DND-41 (cell line): ENCODE measurements around the gene COL9A3.

Experiments
- ATAC-seq: fragments of 200-7000 bp; cut with Tn5 transposase; 3 replicates; pipeline ENCODE4 v1.9.1; 2021; ENCODE audit warnings: low read depth; ENCODE audit not compliant: insufficient read depth
- DNase-seq: peaks from one replicate; pipeline ENCODE4 v3.0.0-alpha.2; 2020
- H2AFZ ChIP-seq: 2 replicates; pipeline ENCODE4 v1.6.0; 2012; ENCODE audit warnings: low read depth, low read length
- H3K27ac ChIP-seq: 2 replicates; pipeline ENCODE4 v1.5.1; 2012; ENCODE audit warnings: low read length, inconsistent platforms
- H3K27me3 ChIP-seq: fragments of 200-600 bp; sonication (generic); 2 replicates; pipeline ENCODE4 v1.6.0; 2012; ENCODE audit warnings: low read length, mild to moderate bottlenecking, inconsistent platforms; ENCODE audit not compliant: insufficient read depth, poor library complexity
- H3K36me3 ChIP-seq: 2 replicates; pipeline ENCODE4 v1.5.1; 2012; ENCODE audit warnings: low read length, inconsistent platforms; ENCODE audit not compliant: insufficient read depth
- H3K4me1 ChIP-seq: 2 replicates; pipeline ENCODE4 v1.5.1; 2012; ENCODE audit warnings: mild to moderate bottlenecking, low read length; ENCODE audit not compliant: insufficient read depth
- H3K4me2 ChIP-seq: 2 replicates; pipeline ENCODE4 v1.6.0; 2012; ENCODE audit warnings: mild to moderate bottlenecking, moderate library complexity, low read length, inconsistent platforms; ENCODE audit not compliant: insufficient read depth
- H3K4me3 ChIP-seq, 2 experiments: fragments of 200-600 bp in 1 of 2; shearing (Covaris generic) in 1 of 2; 2 replicates each; pipeline ENCODE4 v1.5.1; 2012 to 2016; ENCODE audit warnings: inconsistent platforms in 2 of 2, low read length in 2 of 2, mild to moderate bottlenecking in 2 of 2, low read depth in 1 of 2, moderate library complexity in 1 of 2
- H3K79me2 ChIP-seq: 2 replicates; pipeline ENCODE4 v1.6.0; 2012; ENCODE audit warnings: low read length, inconsistent platforms; ENCODE audit not compliant: insufficient read depth
- H3K9ac ChIP-seq: 2 replicates; pipeline ENCODE4 v1.6.0; 2012; ENCODE audit warnings: low read depth, mild to moderate bottlenecking, inconsistent platforms, low read length, moderate library complexity
- H3K9me3 ChIP-seq: 2 replicates; pipeline ENCODE4 v1.5.1; 2012; ENCODE audit warnings: low read length, moderate library complexity, mild to moderate bottlenecking, inconsistent platforms; ENCODE audit not compliant: insufficient read depth, severe bottlenecking
- H4K20me1 ChIP-seq: 2 replicates; pipeline ENCODE4 v1.6.0; 2012; ENCODE audit warnings: low read length; ENCODE audit not compliant: insufficient read depth
- CTCF ChIP-seq: IDR thresholded peaks from 2 replicates; pipeline ENCODE4 v1.5.1; 2012; ENCODE audit warnings: borderline replicate concordance, low read length, moderate library complexity, mild to moderate bottlenecking; ENCODE audit not compliant: poor library complexity, severe bottlenecking; ENCODE audit errors: extremely low read depth
- EZH2 ChIP-seq: IDR thresholded peaks from 3 replicates; pipeline ENCODE4 v1.6.1; 2012; ENCODE audit warnings: borderline replicate concordance, low read depth, mild to moderate bottlenecking, moderate library complexity, low read length, inconsistent platforms; ENCODE audit not compliant: severe bottlenecking

COL9A3 gene

GRCh38 chr20:62780204-62780603, 36.6 kb upstream of the COL9A3 start:
- TF ChIP-seq CTCF (no peak), EZH2 (no peak)
- Histone ChIP-seq H3K4me2 (no peak overlapping the region), H3K4me3 (no peak overlapping the region), H3K9ac (no peak overlapping the region), H3K9me3 (no peaks in the 10 kb centered on the region), H3K79me2 (no peaks in the 10 kb centered on the region), H4K20me1 (no peaks in the 10 kb centered on the region), H3K27ac (no peak overlapping the region), H3K4me1 (peaks cover 26% of the 10 kb centered on the region), H3K27me3 (no peaks in the 10 kb centered on the region), H2AFZ (no peak overlapping the region), H3K36me3 (no peaks in the 10 kb centered on the region)
- DNase-seq (no peak), ATAC-seq (no peak)

GRCh38 chr20:62780696-62781095, 36.2 kb upstream of the COL9A3 start:
- Histone ChIP-seq H3K27me3 (no peaks in the 10 kb centered on the region), H4K20me1 (no peaks in the 10 kb centered on the region), H3K4me3 (no peak overlapping the region), H3K4me1 (peaks cover 22% of the 10 kb centered on the region), H3K9ac (no peak overlapping the region), H3K36me3 (no peaks in the 10 kb centered on the region), H3K27ac (no peak overlapping the region), H3K79me2 (no peaks in the 10 kb centered on the region), H3K4me2 (no peak overlapping the region), H3K9me3 (no peaks in the 10 kb centered on the region), H2AFZ (no peak overlapping the region)
- no peak for TF ChIP-seq EZH2
- no peak for TF ChIP-seq CTCF
- DNase-seq (no peak), ATAC-seq (no peak)

GRCh38 chr20:62782149-62782892, 34.5 kb upstream of the COL9A3 start:
- H3K9ac ChIP-seq = no peak overlapping the region
- no peak overlapping the region for H3K4me2 ChIP-seq
- H3K36me3 ChIP-seq = no peaks in the 10 kb centered on the region
- ATAC-seq (no peak), DNase-seq (no peak)
- H3K27me3 ChIP-seq = no peaks in the 10 kb centered on the region
- peaks cover 6% of the 10 kb centered on the region for H3K4me1 ChIP-seq
- no peaks in the 10 kb centered on the region for H3K9me3 ChIP-seq
- H3K27ac ChIP-seq = no peak overlapping the region
- no peak overlapping the region for H2AFZ ChIP-seq
- no peak overlapping the region for H3K4me3 ChIP-seq
- H4K20me1 ChIP-seq = no peaks in the 10 kb centered on the region
- TF ChIP-seq EZH2 (no peak), CTCF (no peak)
- no peaks in the 10 kb centered on the region for H3K79me2 ChIP-seq
